Smooth muscle cell (in vitro differentiated cells): ENCODE measurements around the gene AIDA. TPM values are rescaled to one million over a fixed set of nuclear protein-coding genes. Genes with fewer than 3 reads are reported as not detected.
"Not testable (repeated sequence)": the region's sequence is repeated elsewhere in the genome, so short reads cannot be mapped to it uniquely, and the experiment has no call there.

Experiments used
- DNase-seq: peaks from one replicate; lab custom pipeline; 2025; ENCODE audit not compliant: unreplicated experiment; lab: John Stamatoyannopoulos, UW
- H2AFZ ChIP-seq: fragments of 200-600 bp; sonication (generic); 2 replicates; pipeline ENCODE4 v1.6.0; 2016; ENCODE audit warnings: antibody characterized with exemption, low read depth, mild to moderate bottlenecking
- H3F3A ChIP-seq: fragments of 200-600 bp; sonication (generic); 2 replicates; pipeline ENCODE4 v1.6.0; 2017; ENCODE audit warnings: antibody characterized with exemption, low read depth
- H3K27ac ChIP-seq: fragments of 200-600 bp; sonication (generic); 2 replicates; pipeline ENCODE4 v1.5.1; 2016; ENCODE audit warnings: low read depth, mild to moderate bottlenecking
- H3K27me3 ChIP-seq: fragments of 200-600 bp; sonication (generic); 2 replicates; pipeline ENCODE4 v1.6.1; 2016; ENCODE audit warnings: low read depth, mild to moderate bottlenecking
- H3K36me3 ChIP-seq: fragments of 200-600 bp; sonication (generic); 2 replicates; pipeline ENCODE4 v1.5.1; 2016; ENCODE audit warnings: low read depth
- H3K4me1 ChIP-seq: fragments of 200-600 bp; sonication (generic); 2 replicates; pipeline ENCODE4 v1.5.1; 2016; ENCODE audit warnings: low read depth
- H3K4me2 ChIP-seq: fragments of 200-600 bp; sonication (generic); 2 replicates; pipeline ENCODE4 v1.6.0; 2016; ENCODE audit warnings: mild to moderate bottlenecking
- H3K4me3 ChIP-seq: fragments of 200-600 bp; sonication (generic); 2 replicates; pipeline ENCODE4 v1.5.1; 2016; ENCODE audit warnings: mild to moderate bottlenecking
- H3K79me2 ChIP-seq: fragments of 200-600 bp; sonication (generic); 2 replicates; pipeline ENCODE4 v1.6.0; 2016; ENCODE audit warnings: low read depth, mild to moderate bottlenecking
- H3K9ac ChIP-seq: fragments of 200-600 bp; sonication (generic); 2 replicates; pipeline ENCODE4 v1.6.0; 2016; ENCODE audit warnings: low read depth
- H3K9me3 ChIP-seq: fragments of 200-600 bp; sonication (generic); replicated peaks from 2 replicates; pipeline ENCODE4 v1.5.1; 2016; ENCODE audit warnings: low read depth
- H4K20me1 ChIP-seq: fragments of 200-600 bp; sonication (generic); 2 replicates; pipeline ENCODE4 v1.6.0; 2016; ENCODE audit warnings: low read depth
- WGBS: methylation state at CpG from one replicate; pipeline ENCODE4 v1.1.7; 2016; ENCODE audit warnings: low lambda C conversion rate; 5-methylcytosine and 5-hydroxymethylcytosine counted together
- polyA plus RNA-seq: library from polyadenylated mRNA; unstranded; fragments of >200 nt; fragmentation: Nextera tagmentation; extraction: Ambion mirVana; gene quantifications from 2 replicates; pipeline ENCODE4 v1.2.1, GENCODE V29; 2016
- total RNA-seq: library from RNA; depleted of rRNA; stranded (reverse); fragments of >200 nt; gene quantifications from 2 replicates; pipeline ENCODE4 v1.2.3, GENCODE V29; 2014
- TF ChIP-seq, protein P1 (sequence below): fragments of 200-600 bp; sonication (generic); IDR thresholded peaks from 2 replicates; pipeline ENCODE4 v1.5.1; 2017; ENCODE audit warnings: borderline replicate concordance, mild to moderate bottlenecking, antibody characterized with exemption; ENCODE audit not compliant: insufficient read depth, poor library complexity, severe bottlenecking

The AIDA gene
- total and polyA plus RNA-seq, 2 experiments from 2014 or later: 40.6 to 50.9 TPM

GRCh38 chr1:222691016-222691415, 21.3 kb downstream of the AIDA start:
- no peak overlapping the region for H2AFZ ChIP-seq
- H4K20me1 ChIP-seq: peaks cover 36% of the 10 kb centered on the region
- H3K79me2 ChIP-seq: peaks cover 18% of the 10 kb centered on the region
- no peak overlapping the region for H3K4me2 ChIP-seq
- H3F3A ChIP-seq: no peaks in the 10 kb centered on the region
- H3K27me3 ChIP-seq: no peaks in the 10 kb centered on the region
- TF ChIP-seq, protein P1, sequence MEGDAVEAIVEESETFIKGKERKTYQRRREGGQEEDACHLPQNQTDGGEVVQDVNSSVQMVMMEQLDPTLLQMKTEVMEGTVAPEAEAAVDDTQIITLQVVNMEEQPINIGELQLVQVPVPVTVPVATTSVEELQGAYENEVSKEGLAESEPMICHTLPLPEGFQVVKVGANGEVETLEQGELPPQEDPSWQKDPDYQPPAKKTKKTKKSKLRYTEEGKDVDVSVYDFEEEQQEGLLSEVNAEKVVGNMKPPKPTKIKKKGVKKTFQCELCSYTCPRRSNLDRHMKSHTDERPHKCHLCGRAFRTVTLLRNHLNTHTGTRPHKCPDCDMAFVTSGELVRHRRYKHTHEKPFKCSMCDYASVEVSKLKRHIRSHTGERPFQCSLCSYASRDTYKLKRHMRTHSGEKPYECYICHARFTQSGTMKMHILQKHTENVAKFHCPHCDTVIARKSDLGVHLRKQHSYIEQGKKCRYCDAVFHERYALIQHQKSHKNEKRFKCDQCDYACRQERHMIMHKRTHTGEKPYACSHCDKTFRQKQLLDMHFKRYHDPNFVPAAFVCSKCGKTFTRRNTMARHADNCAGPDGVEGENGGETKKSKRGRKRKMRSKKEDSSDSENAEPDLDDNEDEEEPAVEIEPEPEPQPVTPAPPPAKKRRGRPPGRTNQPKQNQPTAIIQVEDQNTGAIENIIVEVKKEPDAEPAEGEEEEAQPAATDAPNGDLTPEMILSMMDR: no peak
- DNase-seq: no peak
- no peaks in the 10 kb centered on the region for H3K4me1 ChIP-seq
- H3K36me3 ChIP-seq: peaks cover 17% of the 10 kb centered on the region
- no peak overlapping the region for H3K4me3 ChIP-seq
- no peak overlapping the region for H3K9ac ChIP-seq
- no peak overlapping the region for H3K27ac ChIP-seq
- no peaks in the 10 kb centered on the region for H3K9me3 ChIP-seq
- 54% methylated on average over 1 of the region's 1 CpG for WGBS

DNA sequence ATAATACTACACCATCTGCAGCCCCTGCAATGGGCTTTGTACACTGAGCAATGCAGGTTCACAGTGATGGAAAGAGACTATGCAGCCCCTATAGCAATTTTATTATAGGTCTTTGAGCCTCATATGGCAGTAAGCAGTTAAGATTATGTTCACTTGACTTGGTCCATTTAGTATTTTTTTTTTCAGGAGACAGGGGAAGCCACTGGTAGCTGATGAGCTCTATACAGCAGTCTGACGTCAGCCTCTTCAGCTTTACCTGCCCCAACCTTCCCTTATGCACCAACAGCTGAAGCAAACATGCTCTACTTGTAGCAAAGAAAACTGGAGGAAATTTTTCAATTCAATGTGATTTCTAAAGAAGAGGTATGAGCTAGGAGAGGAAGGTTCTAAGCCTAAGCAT, 32.2 kb downstream of the AIDA start:
- Histone ChIP-seq H3K4me3 (no peak overlapping the region), H3K36me3 (peaks cover 7% of the 10 kb centered on the region), H3K4me1 (no peaks in the 10 kb centered on the region), H3K79me2 (no peaks in the 10 kb centered on the region), H3K9ac (no peak overlapping the region), H2AFZ (no peak overlapping the region), H3F3A (no peaks in the 10 kb centered on the region), H3K9me3 (no peaks in the 10 kb centered on the region), H4K20me1 (no peaks in the 10 kb centered on the region), H3K27ac (no peak overlapping the region), H3K27me3 (no peaks in the 10 kb centered on the region), H3K4me2 (no peak overlapping the region)
- DNase-seq: no peak
- 96% methylated on average over 1 of the region's 1 CpG for WGBS
- TF ChIP-seq, protein P1: no peak

- Histone ChIP-seq H3K27ac (no peak overlapping the region), H3K4me1 (no peaks in the 10 kb centered on the region), H3K4me2 (no peak overlapping the region), H3K9me3 (no peaks in the 10 kb centered on the region), H3F3A (no peaks in the 10 kb centered on the region), H3K9ac (no peak overlapping the region), H3K36me3 (peaks cover 14% of the 10 kb centered on the region), H3K4me3 (no peak overlapping the region), H3K79me2 (no peaks in the 10 kb centered on the region), H3K27me3 (no peaks in the 10 kb centered on the region), H4K20me1 (peaks cover 8% of the 10 kb centered on the region), H2AFZ (no peak overlapping the region)
- 100% methylated on average over 1 of the region's 1 CpG for WGBS
- no peak for DNase-seq
- TF ChIP-seq, protein P1: no peak
Measured at GRCh38 chr1:222670110-222670509, 42.2 kb downstream of the AIDA start.

DNA sequence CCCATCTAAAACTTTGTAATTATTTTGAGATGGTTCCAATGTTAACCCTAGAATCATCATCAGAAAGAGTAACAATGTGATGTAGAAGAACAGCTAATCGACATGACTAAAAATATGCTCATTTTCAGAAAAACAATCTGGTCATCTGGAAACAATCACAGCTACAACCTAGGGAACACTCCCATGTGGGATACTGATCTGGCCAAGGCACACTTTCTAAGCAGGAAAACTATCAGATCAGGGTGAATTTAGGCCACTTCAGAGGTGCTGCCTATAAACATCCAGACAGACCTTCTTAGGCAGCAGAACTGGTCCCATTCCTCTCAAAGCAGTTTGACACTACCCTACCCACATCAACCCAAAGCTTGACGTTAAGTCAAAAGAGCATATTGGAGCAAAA, 43.2 kb downstream of the AIDA start:
- peaks cover 21% of the 10 kb centered on the region for H3K36me3 ChIP-seq
- not testable (repeated sequence) for H3K9ac ChIP-seq, H3K9me3 ChIP-seq, H4K20me1 ChIP-seq, DNase-seq, H3K27ac ChIP-seq, H2AFZ ChIP-seq, H3K4me3 ChIP-seq, H3K27me3 ChIP-seq, H3F3A ChIP-seq, H3K79me2 ChIP-seq, H3K4me1 ChIP-seq, H3K4me2 ChIP-seq
- 86% methylated on average over 1 of the region's 2 CpGs for WGBS

DNA sequence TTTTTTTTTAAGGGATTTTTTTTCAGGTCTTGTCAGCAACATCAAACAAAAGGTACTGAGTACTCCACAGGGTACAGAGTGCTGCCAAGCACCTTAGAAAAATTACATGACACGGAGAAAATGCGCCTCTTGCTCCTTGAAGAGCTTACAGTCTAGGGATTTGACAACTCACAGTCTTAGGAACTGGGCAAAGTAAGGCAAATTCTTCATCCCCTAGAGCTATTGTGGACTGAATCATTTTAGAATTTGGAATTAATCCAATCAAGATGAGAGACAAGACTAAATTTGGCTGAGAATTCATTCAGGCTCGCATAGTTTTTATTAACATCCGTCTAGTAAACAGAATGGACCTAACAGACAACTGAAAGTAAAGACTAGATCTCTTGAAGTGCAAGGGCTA, 44.1 kb downstream of the AIDA start:
- peaks cover 28% of the 10 kb centered on the region for H3K36me3 ChIP-seq
- not testable (repeated sequence) for H3K79me2 ChIP-seq, H3F3A ChIP-seq, DNase-seq, H3K27me3 ChIP-seq, H3K9me3 ChIP-seq, H3K9ac ChIP-seq, H4K20me1 ChIP-seq, H3K4me2 ChIP-seq, H2AFZ ChIP-seq, H3K27ac ChIP-seq, H3K4me1 ChIP-seq, H3K4me3 ChIP-seq
- WGBS: no CpG with 5 or more reads among the region's 4 CpGs
